Transverse colon (tissue), 4 donors: ENCODE results near the gene FLNA.

ENCODE experiments used
- EP300 ChIP-seq: sonication (generic); formaldehyde crosslinking; IDR thresholded peaks from one replicate; pipeline ENCODE4 v1.6.1; 2017; ENCODE audit warnings: antibody characterized with exemption, low read depth
- POLR2A ChIP-seq: fragments of 450-650 bp; IDR thresholded peaks from one replicate; pipeline ENCODE4 v1.6.1; 2016; ENCODE audit warnings: antibody characterized with exemption, mild to moderate bottlenecking, moderate library complexity
- POLR2AphosphoS5 ChIP-seq, 3 donors: sonication (generic); formaldehyde crosslinking; IDR thresholded peaks; one replicate each; pipeline ENCODE4 v1.6.1; 2016; ENCODE audit warnings: antibody characterized with exemption in 3 of 3
- TF ChIP-seq, protein P1 (sequence below), 5 experiments: fragments of 200-600 bp in 3 of 5; fragments of 450-650 bp in 2 of 5; sonication (generic) in 3 of 5; IDR thresholded peaks; 1 replicate in 2 of 5; 2 replicates in 3 of 5; pipeline ENCODE4 v1.5.1; 2016 to 2017; ENCODE audit warnings: antibody characterized with exemption in 5 of 5, inconsistent platforms in 3 of 5, mild to moderate bottlenecking in 2 of 5, moderate library complexity in 1 of 5

DNA sequence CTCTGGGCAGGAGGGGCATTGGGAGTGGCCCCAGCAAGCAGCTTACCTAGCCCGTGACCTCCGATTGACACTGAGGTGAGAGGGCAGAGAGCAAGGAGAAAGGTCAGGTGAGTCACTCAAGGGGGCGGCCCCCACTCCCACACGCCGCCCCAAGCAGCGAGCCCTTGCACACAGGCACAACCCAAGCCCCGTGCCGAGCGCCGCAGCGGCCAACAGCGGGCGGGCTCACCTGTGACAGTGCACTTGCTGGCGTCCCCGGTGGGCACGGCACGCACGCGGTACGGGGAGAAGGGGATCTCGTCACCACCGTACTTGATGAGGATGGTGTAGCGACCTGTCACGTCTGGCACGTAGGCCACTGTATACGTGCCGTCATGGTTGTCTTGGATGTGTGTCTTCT lies 17.2 kb downstream of the FLNA start:
- TF ChIP-seq, protein P1, sequence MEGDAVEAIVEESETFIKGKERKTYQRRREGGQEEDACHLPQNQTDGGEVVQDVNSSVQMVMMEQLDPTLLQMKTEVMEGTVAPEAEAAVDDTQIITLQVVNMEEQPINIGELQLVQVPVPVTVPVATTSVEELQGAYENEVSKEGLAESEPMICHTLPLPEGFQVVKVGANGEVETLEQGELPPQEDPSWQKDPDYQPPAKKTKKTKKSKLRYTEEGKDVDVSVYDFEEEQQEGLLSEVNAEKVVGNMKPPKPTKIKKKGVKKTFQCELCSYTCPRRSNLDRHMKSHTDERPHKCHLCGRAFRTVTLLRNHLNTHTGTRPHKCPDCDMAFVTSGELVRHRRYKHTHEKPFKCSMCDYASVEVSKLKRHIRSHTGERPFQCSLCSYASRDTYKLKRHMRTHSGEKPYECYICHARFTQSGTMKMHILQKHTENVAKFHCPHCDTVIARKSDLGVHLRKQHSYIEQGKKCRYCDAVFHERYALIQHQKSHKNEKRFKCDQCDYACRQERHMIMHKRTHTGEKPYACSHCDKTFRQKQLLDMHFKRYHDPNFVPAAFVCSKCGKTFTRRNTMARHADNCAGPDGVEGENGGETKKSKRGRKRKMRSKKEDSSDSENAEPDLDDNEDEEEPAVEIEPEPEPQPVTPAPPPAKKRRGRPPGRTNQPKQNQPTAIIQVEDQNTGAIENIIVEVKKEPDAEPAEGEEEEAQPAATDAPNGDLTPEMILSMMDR (IDR thresholded peaks at IDR 0.05): no peak
- TF ChIP-seq POLR2A: no peak
- no peak for TF ChIP-seq EP300
- no peak for TF ChIP-seq POLR2AphosphoS5 (IDR thresholded peaks at IDR 0.05)
